Parathyroid adenoma (tissue), 2 donors: ENCODE measurements around the gene TCTN1.

Source experiments
- H2AFZ ChIP-seq: fragments of 300-600 bp; sonication (generic); one replicate; pipeline ENCODE4 v1.7.0; 2017; ENCODE audit warnings: antibody characterized with exemption, mild to moderate bottlenecking
- H3K27ac ChIP-seq: fragments of 300-600 bp; sonication (generic); one replicate; pipeline ENCODE4 v1.7.0; 2017
- H3K27me3 ChIP-seq: fragments of 300-600 bp; sonication (generic); one replicate; pipeline ENCODE4 v1.7.0; 2017; ENCODE audit warnings: low read length; ENCODE audit not compliant: control insufficient read depth, insufficient read depth
- H3K36me3 ChIP-seq: fragments of 300-600 bp; sonication (generic); one replicate; pipeline ENCODE4 v1.7.0; 2017; ENCODE audit warnings: low read length; ENCODE audit not compliant: control insufficient read depth, insufficient read depth
- H3K4me1 ChIP-seq: fragments of 300-600 bp; sonication (generic); one replicate; pipeline ENCODE4 v1.7.0; 2017; ENCODE audit warnings: control low read depth
- H3K4me2 ChIP-seq: fragments of 300-600 bp; sonication (generic); one replicate; pipeline ENCODE4 v1.7.0; 2017; ENCODE audit warnings: low read length
- H3K4me3 ChIP-seq: fragments of 300-600 bp; sonication (generic); one replicate; pipeline ENCODE4 v1.7.0; 2017; ENCODE audit warnings: low read depth, low read length
- H3K79me2 ChIP-seq: fragments of 300-600 bp; sonication (generic); one replicate; pipeline ENCODE4 v1.7.0; 2017; ENCODE audit warnings: control low read depth
- H3K9ac ChIP-seq: fragments of 300-600 bp; sonication (generic); one replicate; pipeline ENCODE4 v1.7.0; 2017; ENCODE audit warnings: mild to moderate bottlenecking
- H3K9me3 ChIP-seq: fragments of 300-600 bp; sonication (generic); one replicate; pipeline ENCODE4 v1.7.0; 2017; ENCODE audit warnings: low read length; ENCODE audit not compliant: control insufficient read depth
- CTCF ChIP-seq: fragments of 300-600 bp; sonication (generic); IDR thresholded peaks from one replicate; pipeline ENCODE4 v1.7.0; 2017; ENCODE audit warnings: antibody characterized with exemption, mild to moderate bottlenecking
- donor health status: primary hyperparathyroidism.

TCTN1 gene

GRCh38 chr12:110639336-110640141, 25.6 kb downstream of the TCTN1 start:
- H3K9ac ChIP-seq = no peak overlapping the region
- no peaks in the 10 kb centered on the region for H3K9me3 ChIP-seq
- no peak overlapping the region for H2AFZ ChIP-seq
- no peak overlapping the region for H3K4me2 ChIP-seq
- no peaks in the 10 kb centered on the region for H3K79me2 ChIP-seq
- H3K4me1 ChIP-seq = no peaks in the 10 kb centered on the region
- H3K27me3 ChIP-seq = no peaks in the 10 kb centered on the region
- H3K36me3 ChIP-seq = no peaks in the 10 kb centered on the region
- TF ChIP-seq CTCF = no peak
- H3K27ac ChIP-seq = no peak overlapping the region
- H3K4me3 ChIP-seq = no peak overlapping the region

- H3K4me1 ChIP-seq = no peaks in the 10 kb centered on the region
- no peak overlapping the region for H3K4me3 ChIP-seq
- H2AFZ ChIP-seq = no peak overlapping the region
- no peaks in the 10 kb centered on the region for H3K36me3 ChIP-seq
- no peak overlapping the region for H3K27ac ChIP-seq
- no peak for TF ChIP-seq CTCF
- no peak overlapping the region for H3K4me2 ChIP-seq
- no peaks in the 10 kb centered on the region for H3K27me3 ChIP-seq
- H3K79me2 ChIP-seq = no peaks in the 10 kb centered on the region
- H3K9ac ChIP-seq = no peak overlapping the region
- H3K9me3 ChIP-seq = no peaks in the 10 kb centered on the region
These were observed 26.5 kb downstream of the TCTN1 start for GRCh38 chr12:110640275-110641025.

- Histone ChIP-seq H3K4me3 (no peak overlapping the region), H3K4me1 (no peaks in the 10 kb centered on the region), H3K9me3 (no peaks in the 10 kb centered on the region), H3K27ac (no peak overlapping the region), H3K36me3 (no peaks in the 10 kb centered on the region), H3K4me2 (no peak overlapping the region), H3K79me2 (no peaks in the 10 kb centered on the region), H2AFZ (no peak overlapping the region), H3K9ac (no peak overlapping the region), H3K27me3 (no peaks in the 10 kb centered on the region)
- TF ChIP-seq CTCF = no peak
These were observed 27.6 kb downstream of the TCTN1 start for GRCh38 chr12:110641521-110641920.

GRCh38 chr12:110647631-110648040, 33.7 kb downstream of the TCTN1 start:
- Histone ChIP-seq H3K9me3 (no peaks in the 10 kb centered on the region), H3K36me3 (no peaks in the 10 kb centered on the region), H3K27me3 (no peaks in the 10 kb centered on the region), H2AFZ (no peak overlapping the region), H3K9ac (no peak overlapping the region), H3K4me1 (no peaks in the 10 kb centered on the region), H3K4me2 (no peak overlapping the region), H3K4me3 (no peak overlapping the region), H3K27ac (no peak overlapping the region), H3K79me2 (no peaks in the 10 kb centered on the region)
- no peak for TF ChIP-seq CTCF
